Stimulated activated CD4-positive, alpha-beta T cell treated with anti-CD3 and anti-CD28 coated beads, Interleukin-12 subunit alpha, Interleukin-12 subunit beta, amount 100 ng/mL, for 48 hours (primary cell): ENCODE results near the gene NRXN3.

ENCODE experiments used
- DNase-seq, 3 donors: peaks; one replicate each; pipeline ENCODE4 v3.0.0-alpha.2; 2020; ENCODE audit warnings: low read depth in 2 of 3, low spot score in 1 of 3

The NRXN3 gene

GRCh38 chr14:78173346-78174035 is 3.3 kb downstream of the NRXN3 start:
- no peak for DNase-seq

DNA sequence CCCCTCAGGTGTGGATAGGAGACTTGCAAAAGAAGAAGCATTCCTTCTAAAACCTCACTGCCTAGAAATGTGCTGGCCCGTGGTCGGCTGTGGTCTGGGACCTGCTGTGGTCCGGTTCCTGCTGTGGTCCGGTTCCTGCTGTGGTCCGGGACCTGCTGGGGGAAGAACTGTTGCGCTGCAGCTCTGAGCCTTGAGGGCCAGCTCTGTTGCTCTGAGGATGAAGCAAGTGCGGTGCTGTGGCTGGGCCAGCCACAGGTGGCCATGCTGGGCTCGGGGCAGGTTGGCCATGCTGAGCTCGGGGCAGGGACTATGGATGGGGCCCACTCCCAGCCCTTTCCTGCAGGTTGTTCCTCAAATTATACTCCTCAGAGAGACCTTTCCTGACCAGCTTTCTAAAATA is 5.2 kb downstream of the NRXN3 start:
- DNase-seq: no peak

DNA sequence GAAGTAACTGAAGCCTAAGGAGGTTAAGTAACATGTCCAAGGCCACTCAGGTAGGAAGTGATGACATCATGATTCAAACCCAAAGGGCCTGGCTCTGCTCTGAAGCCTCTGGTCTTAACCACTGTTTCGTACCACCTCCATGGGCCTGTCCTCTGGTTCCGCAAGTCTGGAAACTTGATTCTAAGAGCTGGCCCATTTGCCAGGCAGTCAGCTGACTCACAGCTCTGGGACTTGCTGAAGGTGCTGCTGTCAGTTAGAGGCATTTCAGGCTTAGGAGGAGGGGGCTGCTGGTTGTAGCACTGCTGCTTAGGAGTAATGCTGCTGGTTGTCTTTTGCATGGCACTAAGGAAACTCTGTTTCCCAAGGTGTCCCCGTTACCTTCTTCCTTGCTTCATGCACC is 7.9 kb downstream of the NRXN3 start:
- no peak for DNase-seq

DNA sequence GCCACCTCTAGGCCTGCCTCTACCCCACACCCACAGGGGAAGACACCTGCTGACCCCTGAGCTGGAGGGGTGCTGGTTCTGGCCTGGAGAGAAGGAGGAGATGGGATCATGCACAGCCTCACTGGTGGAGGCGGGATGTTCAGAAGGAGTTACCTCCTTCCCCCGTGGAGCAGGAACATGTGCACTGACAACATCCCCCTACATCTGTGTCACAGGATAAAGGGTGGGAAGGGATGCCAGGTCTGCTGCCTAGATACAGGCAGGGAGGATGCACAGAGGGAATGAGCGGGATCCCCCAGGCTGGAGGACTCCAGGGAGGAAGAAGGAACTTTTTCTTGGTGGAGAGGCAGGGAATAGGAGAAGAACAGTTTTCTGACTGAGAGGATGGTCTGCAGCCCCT is 8.8 kb downstream of the NRXN3 start:
- no peak for DNase-seq

GRCh38 chr14:78181270-78181669 is 11.1 kb downstream of the NRXN3 start:
- no peak for DNase-seq

DNA sequence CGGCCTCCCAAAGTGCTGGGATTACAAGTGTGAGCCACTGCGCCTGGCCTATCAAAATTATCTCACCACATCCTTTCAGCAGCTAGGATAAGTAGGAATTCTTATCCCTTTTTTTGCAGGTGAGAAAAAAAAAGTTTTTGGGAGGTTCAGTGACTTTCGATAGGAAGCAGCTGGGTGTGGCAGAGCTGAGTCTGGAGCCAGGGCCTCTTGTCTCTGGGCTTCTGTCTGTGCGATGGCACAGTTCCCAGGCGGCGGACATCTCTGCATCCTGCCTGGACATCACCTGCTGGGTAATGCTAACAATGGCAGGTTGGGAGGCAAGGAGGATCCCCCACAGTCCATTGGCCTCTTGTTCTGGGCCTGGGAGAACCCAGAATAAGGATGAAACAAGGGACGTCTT is 12.5 kb downstream of the NRXN3 start:
- DNase-seq: no peak

- DNase-seq: no peak
These were observed 14.0 kb downstream of the NRXN3 start for GRCh38 chr14:78184157-78184556.

DNA sequence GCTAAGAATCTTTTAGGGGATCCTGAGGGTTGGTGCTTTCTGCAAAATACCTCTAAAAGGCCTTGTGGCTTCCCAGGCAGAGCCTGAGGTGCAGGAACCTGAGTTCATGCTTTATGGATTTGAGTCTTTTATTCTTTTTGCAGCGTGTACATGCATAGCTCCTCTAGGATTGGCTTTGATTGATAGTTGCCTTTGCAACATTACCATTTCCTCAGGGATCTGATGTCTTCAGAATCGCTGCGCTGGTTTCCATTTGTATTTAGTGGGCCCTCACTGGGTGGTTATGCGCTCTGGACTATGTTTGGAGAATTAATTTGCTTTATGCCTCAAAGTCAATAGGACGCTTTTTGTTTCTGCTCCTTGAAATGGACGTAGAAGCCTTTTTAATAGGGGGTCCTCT is 16.1 kb downstream of the NRXN3 start:
- DNase-seq: no peak

- no peak for DNase-seq
These were observed 18.7 kb downstream of the NRXN3 start for GRCh38 chr14:78188882-78189281.

DNA sequence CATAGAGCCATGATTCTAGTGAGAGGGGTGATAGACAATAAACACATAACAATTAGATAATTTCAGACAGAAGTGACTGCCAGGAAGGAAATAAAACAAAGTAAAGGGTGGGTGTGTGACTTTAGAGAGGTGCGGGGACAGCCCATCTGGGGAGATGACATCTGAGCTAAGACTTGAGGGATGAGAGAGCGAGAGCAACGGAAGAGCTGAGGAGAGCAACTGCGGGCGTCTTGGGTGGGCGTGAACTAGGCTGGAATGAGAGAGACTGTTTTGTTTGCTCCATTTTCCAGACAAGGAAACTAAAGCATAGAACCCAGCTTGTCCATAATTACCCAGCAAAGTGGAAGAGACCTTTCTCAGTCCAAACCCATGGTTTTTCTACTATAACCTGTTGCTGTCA is 25.3 kb downstream of the NRXN3 start:
- DNase-seq: no peak

GRCh38 chr14:78196323-78196722 is 26.1 kb downstream of the NRXN3 start:
- no peak for DNase-seq

GRCh38 chr14:78197051-78197450 is 26.9 kb downstream of the NRXN3 start:
- DNase-seq: no peak

GRCh38 chr14:78202163-78202562 is 32.0 kb downstream of the NRXN3 start:
- no peak for DNase-seq

- DNase-seq: no peak
These were observed 32.8 kb downstream of the NRXN3 start for GRCh38 chr14:78202976-78203375.

DNA sequence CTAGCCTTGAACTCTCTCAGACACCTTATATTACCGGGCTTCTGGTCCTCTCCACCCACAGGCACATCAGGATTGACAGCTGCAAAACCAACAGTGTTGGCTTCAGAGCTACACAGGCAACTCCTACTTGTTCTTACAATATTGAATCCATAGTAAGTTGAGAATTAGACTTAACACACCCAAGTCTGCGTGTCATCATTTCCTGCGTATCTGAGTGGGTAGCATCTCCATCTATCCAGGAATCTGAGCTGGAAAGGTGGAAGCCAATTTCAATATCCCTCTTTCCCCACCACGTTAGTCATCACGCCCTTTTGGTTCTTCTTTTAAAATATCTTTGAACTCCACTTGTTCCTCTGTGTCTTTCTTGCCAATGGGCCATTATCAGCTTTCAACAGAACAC is 37.2 kb downstream of the NRXN3 start:
- no peak for DNase-seq

GRCh38 chr14:78220273-78220672 is 50.1 kb downstream of the NRXN3 start:
- no peak for DNase-seq

DNA sequence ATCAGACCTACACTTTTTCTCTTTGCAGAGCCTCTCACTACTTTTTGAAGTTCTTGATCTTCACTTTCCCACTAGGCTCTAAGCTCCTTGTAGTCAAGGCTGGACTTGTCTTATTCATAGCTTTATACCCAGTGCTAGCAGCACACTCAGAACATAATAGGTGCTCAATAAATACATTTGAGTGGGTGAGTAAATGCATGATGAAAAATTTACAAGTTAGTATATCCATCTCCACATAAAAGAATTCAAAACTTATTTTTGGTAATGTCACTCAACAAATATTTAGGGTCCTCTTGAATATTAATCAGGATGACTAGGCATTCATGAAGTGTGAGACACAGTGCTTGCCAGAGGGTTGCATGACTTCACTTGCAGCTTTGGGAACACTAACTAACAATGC is 52.6 kb downstream of the NRXN3 start:
- no peak for DNase-seq

DNA sequence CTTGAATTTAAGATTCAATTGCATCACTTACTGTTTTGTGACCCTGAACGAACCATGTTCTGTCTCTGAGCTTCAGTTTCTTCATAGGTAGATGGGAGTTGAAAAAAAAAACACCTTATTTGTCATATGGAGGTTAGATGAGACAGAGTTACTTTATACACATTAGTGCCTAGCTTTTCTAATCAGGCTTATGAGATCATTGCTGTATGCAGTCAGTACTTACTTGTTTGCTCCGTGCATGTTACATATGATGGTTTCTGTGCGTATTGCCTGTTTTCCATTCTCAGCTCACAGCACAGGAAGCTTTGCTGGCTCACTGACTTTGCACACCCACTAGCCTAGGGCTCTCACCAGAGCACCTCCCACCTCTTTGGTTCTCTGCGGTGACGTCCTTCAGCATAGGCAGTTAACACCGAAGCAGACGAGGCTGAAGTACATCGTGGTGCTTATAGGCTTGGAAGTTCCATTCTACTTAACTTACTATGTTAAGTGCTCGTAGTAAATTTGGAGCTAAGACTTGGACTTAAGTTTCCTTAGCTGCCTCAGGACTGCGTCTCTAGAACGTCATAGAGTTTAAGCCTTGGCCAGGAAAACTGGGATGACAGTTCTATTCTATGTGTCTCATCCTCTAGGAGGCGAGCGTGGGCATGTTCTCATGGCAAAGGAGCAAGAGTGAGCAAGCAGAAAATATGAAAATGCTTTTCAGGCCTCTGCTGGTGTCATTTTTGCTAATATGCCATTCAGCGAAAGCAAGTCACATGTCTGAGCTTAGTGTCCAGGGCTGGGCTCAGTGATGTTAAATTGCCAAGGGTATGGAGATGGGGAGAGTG is 57.3 kb downstream of the NRXN3 start:
- no peak for DNase-seq

DNA sequence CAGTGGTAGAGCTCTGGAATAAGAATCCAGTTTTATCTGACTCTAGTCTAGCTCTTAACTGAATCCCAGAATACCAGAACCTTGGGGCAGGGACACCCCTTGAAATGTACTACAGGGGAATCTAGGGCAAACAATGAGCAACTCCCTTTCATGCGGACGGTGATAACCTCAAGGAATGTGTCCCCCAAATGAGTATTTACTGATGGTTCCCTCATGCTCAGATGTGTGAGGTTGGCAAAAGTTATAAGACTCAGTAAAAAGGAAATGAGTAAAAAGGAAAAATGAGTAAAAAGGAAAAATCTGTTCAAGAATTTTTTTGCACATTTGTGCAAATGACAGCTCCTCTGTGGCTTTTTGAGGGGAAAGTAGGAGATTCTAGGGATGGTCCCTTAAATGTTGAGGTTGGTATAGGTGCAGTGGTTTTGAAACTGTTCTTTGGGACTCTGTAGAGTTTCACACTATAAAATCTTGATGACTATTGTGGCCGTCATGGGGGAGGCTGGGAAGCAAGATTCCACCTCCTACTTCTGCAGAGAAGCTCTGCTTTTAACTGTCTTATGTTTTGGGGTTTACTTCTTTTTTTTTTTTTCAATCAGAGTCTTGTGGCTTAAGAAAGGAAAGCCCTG is 58.6 kb downstream of the NRXN3 start:
- DNase-seq: no peak

- no peak for DNase-seq
These were observed 62.2 kb downstream of the NRXN3 start for GRCh38 chr14:78232231-78233000.

DNA sequence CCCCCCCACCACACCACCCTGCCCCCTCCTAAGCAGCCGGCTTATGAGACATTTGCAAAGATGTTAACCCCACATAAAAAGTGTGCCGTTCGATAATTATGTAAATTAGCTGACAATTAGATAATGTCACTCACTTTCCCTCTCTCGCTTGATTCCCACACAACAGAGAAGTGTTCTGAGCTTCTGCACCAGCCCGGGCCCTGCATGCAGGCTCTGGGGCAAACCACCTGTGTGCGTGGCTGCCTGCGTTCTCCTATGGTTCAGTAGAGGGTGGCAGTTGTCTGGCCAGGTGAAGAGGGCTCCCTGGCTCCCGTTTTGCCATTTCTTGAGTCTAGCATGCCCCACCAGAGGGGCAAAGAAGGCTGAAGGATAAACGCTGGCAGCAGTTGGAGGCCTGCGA is 68.0 kb downstream of the NRXN3 start:
- DNase-seq: no peak

DNA sequence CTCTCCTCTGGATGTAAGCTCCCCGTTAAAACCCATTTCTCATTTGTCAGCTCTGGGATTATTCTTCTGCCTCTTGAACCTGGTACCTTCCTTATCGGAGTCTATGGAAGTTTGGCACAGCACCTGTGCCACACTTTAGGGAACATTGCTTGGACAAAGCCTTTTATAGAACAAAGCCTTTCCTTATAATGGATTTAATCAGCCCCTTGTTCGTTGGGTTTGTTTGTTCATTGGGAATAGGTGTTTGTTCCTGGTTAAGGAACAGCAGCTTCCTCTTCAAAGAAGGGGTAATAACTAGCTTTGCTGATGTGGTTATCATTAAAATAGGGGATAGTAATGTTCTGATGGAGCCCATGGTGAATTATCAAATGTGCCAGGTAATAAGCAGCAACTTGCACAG is 70.4 kb downstream of the NRXN3 start:
- DNase-seq: no peak
